Sigmoid colon (tissue), 3 donors: Measurements from ENCODE around the gene DSCAML1.

Experiments
- CTCF ChIP-seq, 4 experiments: fragments of 450-650 bp in 3 of 4; fragments of 200-600 bp in 1 of 4; IDR thresholded peaks; one replicate each; pipeline ENCODE4 v1.5.1; 2016 to 2019; ENCODE audit warnings: antibody characterized with exemption in 4 of 4, mild to moderate bottlenecking in 3 of 4, moderate library complexity in 2 of 4
- POLR2A ChIP-seq, 2 donors: fragments of 450-650 bp; IDR thresholded peaks; one replicate each; pipeline ENCODE4 v1.6.1; 2016; ENCODE audit warnings: antibody characterized with exemption in 2 of 2, mild to moderate bottlenecking in 2 of 2, moderate library complexity in 2 of 2

DNA sequence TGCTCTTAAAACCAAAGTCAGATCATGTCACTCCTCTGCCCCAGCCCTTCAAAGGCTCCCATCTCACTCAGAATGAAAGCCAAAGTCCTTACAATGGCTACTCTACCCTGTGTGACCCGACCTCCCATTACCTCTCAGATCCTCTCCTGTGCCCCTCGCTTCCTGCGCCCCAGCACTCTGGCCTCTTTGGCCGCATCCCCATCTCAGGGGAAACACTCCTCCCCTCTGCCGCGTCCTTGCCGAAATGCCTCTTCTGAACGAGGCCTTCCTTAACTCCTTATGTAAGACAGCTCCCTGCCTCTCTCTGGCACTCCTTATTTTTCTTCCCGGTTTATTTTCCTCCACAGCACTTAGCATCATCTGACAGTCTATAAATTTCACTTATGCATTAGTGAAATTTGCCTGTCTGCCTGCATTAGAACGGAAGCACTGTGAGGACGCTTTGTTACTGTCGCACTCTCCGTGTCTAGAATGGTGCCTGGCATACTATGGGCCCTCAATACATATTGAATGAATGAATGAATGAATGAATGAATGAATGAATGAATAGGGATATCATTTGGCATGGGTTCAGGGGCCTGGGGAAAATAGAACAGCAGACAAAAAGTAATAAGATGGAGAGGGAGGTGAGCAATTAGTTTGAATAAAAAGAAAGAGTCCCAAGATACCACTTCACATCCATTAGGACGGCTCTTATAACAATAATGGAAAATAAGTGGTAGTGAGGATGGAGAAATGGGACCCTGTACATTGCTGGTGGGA lies 331.6 kb downstream of the DSCAML1 start:
- TF ChIP-seq CTCF (IDR thresholded peaks at IDR 0.05) (no peak), POLR2A (IDR thresholded peaks at IDR 0.05) (no peak)
